Measurements from ENCODE around the gene AFAP1L2.
"Not testable (repeated sequence)": the region's sequence is repeated elsewhere in the genome, so short reads cannot be mapped to it uniquely, and the experiment has no call there.

Gene AFAP1L2

DNA sequence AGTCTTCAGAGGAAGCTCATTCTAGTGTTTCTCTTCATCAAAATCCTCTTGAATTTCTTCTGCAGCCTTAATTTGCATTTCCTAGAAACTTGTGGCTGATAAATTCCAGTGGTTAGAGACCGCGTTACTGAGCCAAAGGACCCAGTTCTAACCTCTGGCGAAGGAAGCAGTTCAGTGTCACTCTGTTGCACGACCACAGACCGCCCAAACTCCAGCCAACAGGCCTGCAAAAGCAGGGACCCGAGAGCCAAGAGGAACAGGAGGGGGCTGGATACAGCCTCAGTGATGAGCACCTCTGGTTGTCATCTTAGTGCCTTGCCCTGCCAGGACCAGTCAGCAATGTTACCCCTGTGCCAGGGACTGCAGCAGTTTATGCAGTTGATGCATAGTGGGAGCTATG, 70.0 kb downstream of the AFAP1L2 start:
- DNase-seq = no peak

DNA sequence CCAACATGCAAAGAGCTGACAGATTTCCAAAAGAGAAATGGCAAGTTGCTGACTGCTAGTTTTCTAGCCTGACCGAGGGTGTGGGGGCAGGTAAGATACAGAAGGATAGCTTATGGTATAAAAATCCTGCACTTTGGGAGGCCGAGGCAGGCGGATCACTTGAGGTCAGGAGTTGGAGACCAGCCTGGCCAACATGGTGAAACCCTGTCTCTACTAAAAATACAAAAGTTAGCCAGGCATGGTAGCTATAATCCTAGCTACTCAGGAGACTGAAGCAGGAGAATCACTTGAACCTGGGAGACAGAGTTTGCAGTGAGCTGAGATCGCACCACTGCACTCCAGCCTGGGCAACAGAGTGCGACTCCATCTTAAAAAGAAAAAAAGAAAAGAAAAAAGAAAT, 70.9 kb downstream of the AFAP1L2 start:
- not testable (repeated sequence) for DNase-seq

DNA sequence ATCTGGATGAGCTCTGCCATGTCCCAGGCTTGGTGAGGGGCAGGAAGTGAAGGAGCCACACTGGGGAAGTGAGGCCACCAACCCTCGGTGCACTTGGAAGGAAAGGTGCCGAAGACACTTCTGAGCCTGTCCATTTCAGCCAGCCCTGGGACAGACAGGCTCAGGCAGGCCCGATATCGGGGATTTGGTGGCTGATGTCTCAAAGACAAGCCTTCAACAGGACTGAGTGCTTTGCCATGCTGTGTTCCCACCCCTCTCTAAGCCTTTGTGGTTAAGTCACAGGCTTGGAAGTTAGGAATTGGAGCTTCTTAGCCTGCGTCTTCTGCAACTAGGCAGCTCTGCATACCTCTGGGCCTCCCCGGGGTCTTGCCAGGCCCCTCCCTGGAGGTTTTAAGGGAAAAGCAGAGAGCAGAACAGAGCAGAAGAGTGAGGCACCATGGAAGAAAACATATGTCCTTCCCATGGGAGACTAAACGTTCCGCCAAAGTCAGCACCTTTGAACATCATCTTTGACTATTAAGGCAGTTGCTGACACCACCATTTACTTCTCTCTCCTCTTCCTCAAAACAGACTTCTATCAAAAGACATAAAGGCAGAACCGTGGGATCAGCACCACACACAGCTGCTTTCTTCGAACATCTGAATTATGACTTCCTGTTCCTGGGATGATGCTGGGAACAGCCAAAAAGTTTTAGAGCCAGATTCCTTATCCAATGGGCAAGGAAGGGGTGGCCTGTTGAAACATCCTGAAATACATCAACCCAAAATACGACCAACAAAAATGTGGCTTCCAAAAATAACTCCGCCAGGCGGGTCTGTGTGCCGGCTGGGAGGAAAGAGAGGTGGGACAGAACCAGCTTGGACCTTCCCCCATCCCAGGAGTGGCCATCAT, 71.8 kb downstream of the AFAP1L2 start:
- no peak for DNase-seq

DNA sequence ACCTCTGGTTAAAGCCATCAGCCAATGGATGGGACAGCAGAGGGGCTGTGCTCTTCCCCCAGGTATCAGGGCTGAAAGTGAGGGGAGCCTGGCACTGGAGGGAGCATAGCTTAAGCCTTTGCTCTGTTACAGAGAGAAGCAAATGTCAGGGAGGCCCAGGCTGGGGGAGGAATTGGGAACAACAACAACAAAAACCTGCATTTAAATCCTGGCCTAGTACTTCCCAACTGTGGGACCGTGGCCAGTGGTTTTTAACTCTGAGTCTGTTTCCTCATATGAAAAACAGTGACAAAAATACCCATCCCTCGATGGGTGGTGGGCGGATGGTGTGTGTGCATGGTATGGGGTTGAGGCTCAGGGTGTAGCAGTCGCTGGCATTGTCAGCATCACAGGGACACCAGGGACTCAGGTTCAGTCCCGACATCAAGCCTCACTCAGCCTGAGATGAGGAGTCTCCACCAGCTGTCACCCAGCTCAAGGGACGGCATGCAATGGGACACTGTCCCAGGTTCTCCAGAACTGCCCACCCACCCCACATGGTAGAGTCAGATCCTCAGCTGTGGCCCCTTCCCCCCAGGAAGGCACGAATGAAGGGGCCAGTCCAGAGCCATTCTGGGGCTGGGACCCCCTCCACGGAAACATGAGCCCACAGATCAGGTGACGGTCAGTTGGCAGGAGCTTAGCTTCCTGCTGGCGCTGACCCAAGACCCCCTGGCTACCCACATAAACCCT, 74.5 kb downstream of the AFAP1L2 start:
- no peak for DNase-seq

DNA sequence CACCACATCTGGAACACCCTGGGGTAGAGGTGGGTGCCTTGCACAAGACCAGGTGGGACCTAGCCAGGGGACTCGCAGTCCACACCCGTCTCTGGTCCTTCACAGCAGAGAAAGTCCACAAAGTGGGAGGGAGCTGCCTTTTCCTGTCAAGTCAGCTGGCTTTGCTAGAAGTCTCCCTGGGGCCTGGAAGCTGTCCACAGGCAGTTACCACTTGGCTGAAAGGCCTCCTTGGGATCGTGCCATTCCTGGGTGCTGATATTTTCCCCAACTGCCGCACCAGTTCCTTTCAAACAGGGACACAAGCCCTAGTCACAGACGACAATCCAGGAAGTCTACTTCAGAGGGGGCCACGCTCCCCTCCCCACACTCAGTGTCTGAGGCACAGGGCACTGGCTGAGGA, 75.4 kb downstream of the AFAP1L2 start:
- no peak for DNase-seq

DNA sequence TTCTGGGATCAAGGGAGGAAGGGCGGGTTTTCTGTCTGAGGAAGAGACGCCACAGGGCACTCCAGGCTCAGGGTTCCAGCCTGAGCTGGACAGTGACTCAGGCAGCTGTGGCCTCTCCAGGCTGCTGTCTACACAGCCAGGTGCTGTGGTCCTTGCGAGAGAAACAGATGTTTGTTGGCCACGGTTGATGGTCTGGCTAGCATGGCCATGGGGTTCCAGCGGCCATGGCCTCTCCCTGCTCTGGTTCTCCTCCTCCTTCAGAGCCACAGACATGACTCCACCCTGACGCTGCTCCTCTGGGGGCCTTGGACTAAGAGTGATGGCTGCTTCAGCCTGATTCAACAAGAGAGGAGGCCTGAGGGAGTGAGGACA, 75.9 kb downstream of the AFAP1L2 start:
- DNase-seq = no peak

DNA sequence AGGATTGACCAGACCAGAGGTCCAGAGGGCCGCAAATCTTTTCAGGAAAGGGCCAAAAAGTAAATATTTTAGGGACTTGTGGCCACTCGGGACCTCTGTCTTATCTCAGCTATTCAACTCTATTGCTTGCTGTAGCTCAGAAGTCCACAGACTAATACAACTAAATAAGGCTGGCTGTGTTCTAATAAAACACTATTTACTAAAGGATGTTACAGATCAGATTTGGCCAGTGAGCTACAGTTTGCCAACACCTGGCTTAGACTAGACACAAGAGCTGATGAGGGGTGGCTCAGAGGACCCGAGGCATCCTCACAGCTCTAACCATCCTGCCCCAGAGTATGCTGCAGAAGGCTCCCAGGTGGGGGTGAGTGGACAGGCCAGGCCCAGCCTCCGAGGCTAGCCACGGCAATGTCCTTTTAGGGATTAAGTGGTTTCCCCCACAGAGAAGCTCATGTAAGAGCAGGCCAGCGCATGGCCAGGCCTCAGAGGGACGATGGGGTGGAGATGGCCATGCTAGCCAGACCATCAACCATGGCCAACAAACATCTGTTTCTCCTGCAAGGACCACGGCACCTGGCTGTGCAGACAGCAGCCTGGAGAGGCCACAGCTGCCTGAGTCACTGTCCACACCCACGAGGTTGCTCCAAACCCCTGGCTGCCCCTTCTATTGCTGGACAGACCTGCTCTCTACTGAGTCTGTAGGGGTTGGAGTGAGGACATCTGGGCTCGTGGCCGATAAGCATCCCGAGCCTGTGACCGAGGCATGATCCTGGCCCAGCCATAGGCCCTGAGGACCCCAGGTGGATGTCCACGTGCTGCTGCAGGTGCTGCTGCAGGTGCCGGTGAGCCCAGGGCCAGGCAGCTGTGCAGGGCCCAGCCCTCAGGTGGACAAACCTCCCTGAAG, 76.5 kb downstream of the AFAP1L2 start:
- no peak for DNase-seq

DNA sequence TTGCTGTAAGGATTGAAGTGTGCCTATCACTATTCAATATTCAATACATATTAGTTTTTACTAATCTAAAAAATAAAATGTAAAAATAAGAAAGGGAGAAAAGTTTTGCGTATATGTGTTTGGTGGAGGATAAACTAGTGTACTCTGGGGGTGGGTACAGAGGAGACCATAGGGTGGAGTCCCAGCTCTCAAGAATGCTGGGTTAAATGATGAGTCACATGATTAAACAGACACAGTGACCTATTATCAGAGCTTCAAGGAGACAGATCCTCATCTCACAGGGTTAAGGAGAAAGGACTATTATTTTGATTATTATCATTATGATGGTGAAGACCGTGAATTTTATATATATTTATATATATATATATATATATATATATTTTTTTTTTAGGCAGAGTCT, 77.5 kb downstream of the AFAP1L2 start:
- DNase-seq = no peak

DNA sequence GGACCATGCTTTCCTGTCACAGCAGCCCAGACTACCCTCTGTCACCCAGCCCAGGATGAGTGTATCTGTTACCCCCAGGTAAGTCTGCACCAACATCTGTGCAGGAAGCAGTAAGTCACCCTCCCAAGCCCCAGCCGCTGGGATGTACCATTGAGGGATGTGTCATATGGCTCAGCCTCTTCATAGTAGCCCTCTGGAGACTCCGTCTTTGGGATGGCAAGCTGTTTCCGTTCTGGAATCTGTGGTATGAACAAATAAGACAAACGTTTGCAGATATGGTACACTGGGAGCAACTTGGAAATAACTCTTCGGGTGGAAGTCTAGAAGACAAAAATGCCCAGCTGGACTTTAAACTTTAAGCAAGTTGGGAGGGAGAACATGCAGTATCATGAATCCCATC, 81.3 kb downstream of the AFAP1L2 start:
- no peak for DNase-seq

DNA sequence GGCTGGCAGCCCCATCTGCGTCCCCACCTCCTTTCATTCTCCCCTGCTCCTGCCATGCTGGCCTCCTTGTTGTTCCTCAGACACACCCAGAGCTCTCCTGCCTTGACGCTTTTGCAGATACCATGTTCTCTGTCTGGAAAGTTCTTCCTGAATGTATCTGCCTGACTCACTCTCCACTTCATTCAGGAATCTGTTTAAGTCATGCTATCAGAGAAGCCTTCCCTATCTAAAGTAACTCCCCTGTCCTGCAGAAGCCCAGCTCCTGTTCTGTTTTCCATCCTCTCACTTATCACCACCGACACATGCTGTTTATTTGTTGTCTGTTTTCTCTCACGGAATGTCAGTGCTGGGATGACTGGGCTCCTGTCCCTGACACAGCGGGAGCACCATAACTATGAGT, 82.0 kb downstream of the AFAP1L2 start:
- DNase-seq = no peak

DNA sequence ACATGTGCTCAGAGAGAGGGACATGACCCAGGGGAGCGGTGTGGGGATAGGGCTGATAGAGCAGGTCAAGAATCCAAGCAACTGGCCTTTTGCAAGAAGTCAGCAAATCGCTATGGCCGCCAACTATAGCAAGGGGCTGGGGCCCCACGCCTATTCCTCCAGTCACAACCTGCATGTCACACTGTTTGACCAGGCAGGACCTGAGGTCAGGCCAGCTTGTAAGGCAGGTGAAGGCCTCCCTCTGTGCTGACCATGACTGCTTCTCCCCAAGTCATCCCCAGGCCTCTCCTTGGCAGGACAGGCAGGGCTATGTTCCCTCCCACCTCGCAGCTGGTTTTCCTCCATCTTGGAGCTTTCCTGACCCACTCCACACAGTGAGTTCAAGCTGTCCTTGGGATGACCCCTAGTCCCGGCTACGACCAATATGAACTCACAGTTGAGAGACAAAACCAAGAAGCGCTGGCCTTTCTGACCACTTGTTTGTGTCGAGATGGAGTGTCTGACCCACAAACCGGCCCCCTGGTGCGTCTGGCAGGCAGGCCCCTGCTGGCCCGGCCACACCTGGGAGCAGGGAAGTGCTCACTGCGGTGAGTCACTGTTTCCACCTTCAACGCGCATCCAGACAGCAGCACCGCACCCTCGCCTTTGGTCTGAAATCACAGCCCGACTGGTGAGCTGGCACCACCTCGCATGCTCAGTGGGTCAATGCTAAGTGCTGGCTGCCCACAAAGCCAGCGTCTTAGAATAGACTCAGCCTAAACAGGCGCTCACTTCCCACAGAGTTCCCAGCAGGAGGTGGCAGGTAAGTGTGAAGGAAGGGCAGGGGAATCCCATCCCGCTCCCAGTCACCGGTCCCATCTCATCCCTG, 83.8 kb downstream of the AFAP1L2 start:
- no peak for DNase-seq

DNA sequence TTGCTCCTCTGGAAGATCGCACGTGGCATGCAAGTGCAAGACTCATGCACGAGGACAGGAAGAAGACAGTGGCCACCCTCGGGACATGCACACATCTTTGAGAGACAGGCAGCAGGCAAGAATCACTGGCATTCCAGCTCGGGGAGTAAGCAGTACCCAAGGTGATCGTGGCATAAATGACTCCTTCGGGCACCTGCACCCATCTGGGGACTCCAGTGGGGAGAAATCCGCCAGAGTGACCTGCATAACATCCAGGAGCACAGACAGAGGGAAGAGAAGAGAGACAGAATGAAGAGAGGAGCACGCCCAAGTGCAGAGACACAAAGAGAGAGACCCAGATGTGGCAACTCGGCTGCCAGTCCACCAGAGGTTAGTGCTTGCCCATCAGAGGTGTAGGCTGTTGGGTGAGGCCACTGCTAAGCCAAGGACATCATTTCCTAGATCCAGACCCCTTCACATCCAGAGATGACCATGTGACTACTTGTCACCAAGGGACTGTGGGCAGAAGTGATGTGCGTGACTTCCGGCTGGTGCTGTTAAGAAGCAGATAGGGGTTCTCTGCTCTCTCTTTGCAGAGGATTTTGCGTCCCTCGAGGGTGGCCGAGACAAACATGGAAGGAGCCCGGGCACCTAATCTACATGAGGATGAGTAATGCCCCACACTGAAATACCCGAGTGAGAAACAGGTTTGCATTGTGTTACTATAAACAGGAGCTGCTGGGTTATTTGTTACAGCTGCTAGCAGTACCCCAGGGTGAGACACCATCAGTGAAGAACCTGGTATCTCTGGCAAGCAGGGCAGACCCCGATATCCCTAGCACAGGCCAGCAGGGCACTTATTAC, 84.7 kb downstream of the AFAP1L2 start:
- DNase-seq = no peak

DNA sequence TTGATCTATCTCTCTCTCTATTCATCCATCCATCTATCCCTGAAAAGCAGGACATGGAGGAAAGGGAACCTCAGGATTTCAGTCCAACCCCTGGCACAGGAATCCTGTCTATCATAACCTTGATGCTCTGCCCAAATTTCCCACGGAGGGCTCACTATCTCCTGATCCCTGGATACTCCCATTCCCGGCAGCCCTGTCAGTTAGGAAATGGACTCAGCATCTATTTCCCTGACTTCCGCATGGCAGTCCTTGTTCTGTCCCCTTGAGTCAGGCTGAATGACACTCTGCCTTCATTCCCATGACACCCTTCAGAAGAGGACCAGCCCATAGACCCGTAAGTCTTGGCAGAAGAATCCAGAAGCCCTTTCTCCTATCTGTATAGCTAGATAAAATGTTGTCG, 87.6 kb downstream of the AFAP1L2 start:
- DNase-seq = no peak

DNA sequence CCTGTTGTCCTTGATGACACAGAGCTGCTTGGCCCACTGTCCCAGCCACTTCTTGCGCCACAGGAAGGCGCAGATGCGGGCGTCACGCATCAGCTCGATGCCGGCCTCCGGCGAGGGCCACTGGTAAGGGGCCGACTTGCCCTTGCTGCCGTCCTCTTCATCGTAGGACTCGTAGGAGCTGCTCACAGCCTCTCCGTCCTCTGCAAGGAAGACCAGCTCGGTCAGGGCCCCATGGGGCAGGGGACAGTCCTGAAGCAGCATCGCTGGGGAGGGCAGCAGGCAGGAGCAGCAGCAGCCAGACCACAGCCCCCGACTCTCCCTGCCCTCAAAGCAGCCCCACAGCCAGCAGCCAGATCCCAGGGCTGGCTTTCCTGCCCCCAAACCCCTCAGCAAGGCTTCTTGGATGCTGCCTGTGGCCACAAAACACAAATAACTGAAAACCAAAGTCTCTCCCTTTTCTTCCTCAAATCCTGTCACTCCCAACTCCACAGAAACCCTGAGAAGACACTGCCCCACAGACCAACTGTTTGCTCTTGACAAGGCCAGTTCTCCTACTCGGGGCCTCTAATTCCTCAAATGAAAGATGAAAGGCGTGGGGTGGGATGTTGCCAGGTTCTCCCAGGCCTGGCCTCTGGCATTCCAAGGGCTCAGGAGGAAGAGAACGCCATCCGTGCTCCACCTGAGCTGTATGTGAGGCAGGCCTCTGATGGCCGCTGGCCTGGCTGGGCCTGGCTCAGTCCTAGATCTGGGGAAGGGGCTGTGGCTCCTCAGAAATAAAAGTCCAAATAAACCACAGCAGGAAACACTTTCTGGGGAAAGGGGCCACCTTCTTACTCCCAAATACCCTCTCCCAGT, 88.5 kb downstream of the AFAP1L2 start:
- DNase-seq = no peak

DNA sequence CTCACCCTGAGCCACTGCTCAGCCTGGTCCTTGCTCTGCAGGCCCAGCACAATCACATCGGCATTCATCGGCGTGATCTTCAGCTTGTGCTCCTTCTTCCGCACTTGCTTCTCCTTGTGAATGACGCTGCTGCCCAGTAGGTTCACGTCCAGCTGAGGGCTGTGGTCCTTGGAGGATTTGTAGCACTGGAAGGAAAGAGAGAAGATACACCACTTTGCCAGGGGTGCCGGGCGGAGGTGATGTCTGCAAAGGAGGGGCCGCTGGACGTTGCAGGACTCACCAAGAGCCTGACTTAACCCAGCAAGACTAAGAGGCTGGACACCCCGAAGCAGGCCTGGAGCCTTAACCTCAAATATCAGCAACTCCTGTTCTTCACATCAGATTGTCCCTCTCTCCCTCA, 90.4 kb downstream of the AFAP1L2 start:
- DNase-seq = no peak

DNA sequence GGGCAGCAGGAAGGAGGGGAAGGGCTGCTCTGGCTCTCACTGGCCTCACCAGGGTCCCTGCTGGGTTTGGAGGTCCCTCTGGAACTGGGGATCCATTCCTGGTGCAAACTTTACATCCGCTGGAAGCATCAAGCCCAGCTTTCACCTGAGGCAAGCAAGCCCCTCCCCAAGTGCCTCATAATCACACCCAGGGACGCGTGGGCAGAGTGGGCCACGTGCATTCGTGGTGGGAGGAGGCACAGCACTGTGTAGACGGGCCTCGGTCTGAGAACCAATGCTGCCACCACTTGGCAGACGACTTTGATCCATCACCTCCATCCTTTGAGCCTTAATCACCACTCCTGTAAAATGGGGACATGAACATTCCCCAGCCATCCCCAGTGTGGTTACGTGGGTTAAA, 91.2 kb downstream of the AFAP1L2 start:
- no peak for DNase-seq

DNA sequence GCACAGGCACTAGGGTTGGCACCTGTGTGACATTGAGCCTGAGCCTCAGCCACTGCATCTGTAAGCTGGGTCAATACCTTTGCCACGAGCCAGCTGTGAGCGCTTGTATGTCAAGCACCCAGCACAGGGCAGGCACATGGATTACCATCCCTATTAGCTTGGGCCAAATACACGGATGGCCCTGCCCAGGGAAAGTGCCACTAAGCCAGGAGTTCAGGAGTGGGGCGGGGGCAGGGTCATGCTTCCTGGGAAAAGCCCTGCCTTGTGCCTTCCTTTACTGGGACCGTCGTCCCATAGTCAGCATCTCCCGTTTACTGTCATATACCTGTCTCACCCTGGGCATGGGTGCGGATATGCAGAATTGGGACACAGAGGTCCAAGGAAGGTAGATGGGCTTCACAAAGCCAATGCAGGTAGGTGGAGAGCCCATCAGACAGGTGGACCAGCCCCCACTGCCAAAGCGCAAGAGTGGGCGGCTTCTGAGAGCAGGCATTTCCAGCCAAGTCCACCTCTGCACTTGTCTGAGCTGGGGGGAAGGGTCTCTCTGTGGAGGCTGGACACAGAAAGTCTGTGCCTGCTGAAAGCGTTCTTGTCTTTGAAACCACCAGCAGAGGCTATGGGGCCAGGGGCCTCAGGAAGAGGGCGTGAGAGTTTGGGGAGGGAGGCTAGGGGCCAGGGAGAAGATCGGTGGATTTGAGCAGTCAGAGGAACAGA, 92.6 kb downstream of the AFAP1L2 start:
- no peak for DNase-seq

DNA sequence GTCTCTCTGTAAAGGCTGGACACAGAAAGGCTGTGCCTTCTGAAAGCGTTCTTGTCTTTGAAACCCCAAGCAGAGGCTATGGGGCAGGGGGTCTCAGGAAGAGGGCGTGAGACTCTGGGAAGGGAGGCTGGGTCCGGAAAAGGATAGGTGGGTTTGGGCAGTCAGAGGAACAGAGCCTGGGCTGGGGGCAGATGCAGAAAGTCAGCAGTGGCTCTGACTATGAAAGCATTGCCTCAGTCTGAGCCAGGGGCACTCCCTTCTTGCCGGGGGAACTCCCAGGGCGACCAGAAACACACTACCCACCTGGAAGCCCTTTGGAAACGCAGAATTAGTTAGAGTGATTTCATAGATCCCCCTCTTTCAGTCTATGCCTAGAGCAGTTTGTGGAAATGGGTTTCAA, 93.3 kb downstream of the AFAP1L2 start:
- DNase-seq = no peak

DNA sequence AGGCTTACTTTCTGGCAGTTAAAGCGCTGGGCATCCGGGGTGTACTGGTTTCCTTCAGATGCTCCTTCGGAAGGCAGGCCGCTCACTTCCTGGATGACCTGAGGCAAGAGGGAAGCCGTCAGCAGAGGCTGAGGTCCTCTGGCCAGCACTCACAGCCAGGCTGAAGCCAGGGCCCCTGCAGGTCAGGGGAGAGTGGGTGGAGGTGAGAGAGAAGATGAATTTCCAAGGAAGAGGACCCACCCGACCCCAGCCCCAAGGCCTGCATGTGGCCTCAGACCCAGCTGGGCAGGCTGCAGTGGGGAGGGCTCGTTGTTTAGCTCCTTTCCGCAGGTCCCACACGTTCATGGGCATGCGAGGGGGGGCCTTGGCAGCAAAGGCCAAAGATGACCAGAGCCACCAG, 94.0 kb downstream of the AFAP1L2 start:
- DNase-seq = no peak

DNA sequence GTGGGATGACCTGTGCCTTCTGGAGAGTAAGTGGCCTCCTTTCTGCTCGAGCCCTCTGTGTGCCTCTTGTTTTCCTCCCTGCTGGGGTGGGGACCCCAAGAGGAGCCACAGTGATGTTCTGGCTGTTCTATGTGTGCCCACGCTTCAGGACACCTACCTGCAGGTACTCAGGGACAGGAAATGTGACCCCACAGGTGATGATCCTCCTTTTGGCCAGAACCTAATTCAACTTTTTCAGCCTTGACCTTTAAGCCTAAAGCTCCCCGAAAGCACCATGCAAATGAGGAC, 95.0 kb downstream of the AFAP1L2 start:
- DNase-seq = no peak

Measured in NCI-H1694 (cell line).